ENCODE data around the gene KCNMA1.

KCNMA1 gene

GRCh38 chr10:77186936-77187335 lies 450.7 kb downstream of the KCNMA1 start:
- no peak for TF ChIP-seq ZFX (IDR thresholded peaks at IDR 0.05; ENCODE audit: borderline replicate concordance)
- TF ChIP-seq CTCF (IDR thresholded peaks at IDR 0.05) = no peak

GRCh38 chr10:77185696-77186095 lies 451.9 kb downstream of the KCNMA1 start:
- no peak for TF ChIP-seq CTCF (IDR thresholded peaks at IDR 0.05)
- no peak for TF ChIP-seq ZFX (IDR thresholded peaks at IDR 0.05; ENCODE audit: borderline replicate concordance)
- no peak overlapping the region for H3K27ac ChIP-seq

More at GRCh38 chr10:77186936-77187335, 450.7 kb downstream of the KCNMA1 start:
- no peak overlapping the region for H3K27ac ChIP-seq

GRCh38 chr10:77182803-77183202 lies 454.8 kb downstream of the KCNMA1 start:
- TF ChIP-seq ZFX (IDR thresholded peaks at IDR 0.05; ENCODE audit: borderline replicate concordance) = no peak
- no peak overlapping the region for H3K27ac ChIP-seq

- no peak overlapping the region for H3K27ac ChIP-seq
- TF ChIP-seq ZFX (IDR thresholded peaks at IDR 0.05; ENCODE audit: borderline replicate concordance) (no peak), CTCF (IDR thresholded peaks at IDR 0.05) (no peak)
Observed at GRCh38 chr10:77180794-77181193, 456.8 kb downstream of the KCNMA1 start.

GRCh38 chr10:77180104-77180503 lies 457.5 kb downstream of the KCNMA1 start:
- H3K27ac ChIP-seq = no peak overlapping the region
- TF ChIP-seq ZFX (IDR thresholded peaks at IDR 0.05; ENCODE audit: borderline replicate concordance) (no peak), CTCF (IDR thresholded peaks at IDR 0.05) (no peak)

GRCh38 chr10:77179015-77179695 lies 458.5 kb downstream of the KCNMA1 start:
- H3K27ac ChIP-seq = no peak overlapping the region
- TF ChIP-seq ZFX (IDR thresholded peaks at IDR 0.05; ENCODE audit: borderline replicate concordance) = no peak
- TF ChIP-seq CTCF (IDR thresholded peaks at IDR 0.05) = no peak

- no peak overlapping the region for H3K27ac ChIP-seq
- no peak for TF ChIP-seq ZFX (IDR thresholded peaks at IDR 0.05; ENCODE audit: borderline replicate concordance)
- TF ChIP-seq CTCF (IDR thresholded peaks at IDR 0.05) = no peak
Observed at GRCh38 chr10:77177589-77177988, 460.0 kb downstream of the KCNMA1 start.

GRCh38 chr10:77177161-77177560 lies 460.4 kb downstream of the KCNMA1 start:
- H3K27ac ChIP-seq = no peak overlapping the region
- no peak for TF ChIP-seq CTCF (IDR thresholded peaks at IDR 0.05)
- TF ChIP-seq ZFX (IDR thresholded peaks at IDR 0.05; ENCODE audit: borderline replicate concordance) = no peak

Measured in 22Rv1 (cell line).